ENCODE measurements around the gene GRIN3A.

Gene GRIN3A

GRCh38 chr9:101562966-101563365 is 175.5 kb downstream of the GRIN3A start:
- TF ChIP-seq GATA2 (IDR thresholded peaks at IDR 0.05; ENCODE audit: low read depth, low read length) (no peak), GATA3 (IDR thresholded peaks at IDR 0.05; ENCODE audit: low read depth, low read length) (no peak)

- TF ChIP-seq GATA3 (IDR thresholded peaks at IDR 0.05; ENCODE audit: low read depth, low read length): no peak
- no peak for TF ChIP-seq GATA2 (IDR thresholded peaks at IDR 0.05; ENCODE audit: low read depth, low read length)
Observed at GRCh38 chr9:101561740-101562139, 176.7 kb downstream of the GRIN3A start.

GRCh38 chr9:101543098-101543735 is 195.2 kb downstream of the GRIN3A start:
- no peak for TF ChIP-seq GATA3 (IDR thresholded peaks at IDR 0.05; ENCODE audit: low read depth, low read length)
- TF ChIP-seq GATA2 (IDR thresholded peaks at IDR 0.05; ENCODE audit: low read depth, low read length): no peak

GRCh38 chr9:101540069-101540468 is 198.4 kb downstream of the GRIN3A start:
- no peak for TF ChIP-seq GATA3 (IDR thresholded peaks at IDR 0.05; ENCODE audit: low read depth, low read length)
- no peak for TF ChIP-seq GATA2 (IDR thresholded peaks at IDR 0.05; ENCODE audit: low read depth, low read length)

- no peak for TF ChIP-seq GATA3 (IDR thresholded peaks at IDR 0.05; ENCODE audit: low read depth, low read length)
- no peak for TF ChIP-seq GATA2 (IDR thresholded peaks at IDR 0.05; ENCODE audit: low read depth, low read length)
Observed at GRCh38 chr9:101536938-101537337, 201.5 kb downstream of the GRIN3A start.

GRCh38 chr9:101536351-101536750 is 202.1 kb downstream of the GRIN3A start:
- TF ChIP-seq GATA2 (IDR thresholded peaks at IDR 0.05; ENCODE audit: low read depth, low read length): no peak
- TF ChIP-seq GATA3 (IDR thresholded peaks at IDR 0.05; ENCODE audit: low read depth, low read length): no peak

GRCh38 chr9:101533334-101534204 is 204.9 kb downstream of the GRIN3A start, which contains the start of gene RNF20:
Gene RNF20, plus strand, starts transcription at chr9:101533853. Its CDS starts 1,571 bp downstream, at chr9:101535424.
- TF ChIP-seq GATA3 (IDR thresholded peaks at IDR 0.05; ENCODE audit: low read depth, low read length) (no peak), GATA2 (IDR thresholded peaks at IDR 0.05; ENCODE audit: low read depth, low read length) (no peak)

- no peak for TF ChIP-seq GATA3 (IDR thresholded peaks at IDR 0.05; ENCODE audit: low read depth, low read length)
- TF ChIP-seq GATA2 (IDR thresholded peaks at IDR 0.05; ENCODE audit: low read depth, low read length): no peak
Observed at GRCh38 chr9:101530076-101530711, 208.3 kb downstream of the GRIN3A start.

- TF ChIP-seq GATA2 (IDR thresholded peaks at IDR 0.05; ENCODE audit: low read depth, low read length) (no peak), GATA3 (IDR thresholded peaks at IDR 0.05; ENCODE audit: low read depth, low read length) (no peak)
Observed at GRCh38 chr9:101528015-101528414, 210.4 kb downstream of the GRIN3A start.

GRCh38 chr9:101527066-101527465 is 211.4 kb downstream of the GRIN3A start:
- TF ChIP-seq GATA3 (IDR thresholded peaks at IDR 0.05; ENCODE audit: low read depth, low read length): no peak
- TF ChIP-seq GATA2 (IDR thresholded peaks at IDR 0.05; ENCODE audit: low read depth, low read length): no peak

GRCh38 chr9:101524371-101524770 is 214.1 kb downstream of the GRIN3A start:
- no peak for TF ChIP-seq GATA2 (IDR thresholded peaks at IDR 0.05; ENCODE audit: low read depth, low read length)
- TF ChIP-seq GATA3 (IDR thresholded peaks at IDR 0.05; ENCODE audit: low read depth, low read length): no peak
